Testis (tissue), 2 donors: ENCODE data around the gene TMEM120B.

Experiments
- POLR2A ChIP-seq: fragments of 450-650 bp; IDR thresholded peaks from one replicate; pipeline ENCODE4 v1.6.1; 2017; ENCODE audit warnings: antibody characterized with exemption, mild to moderate bottlenecking, moderate library complexity
- TF ChIP-seq, protein P1 (sequence below), 3 experiments: fragments of 450-650 bp in 2 of 3; fragments of 200-600 bp in 1 of 3; sonication (generic) in 1 of 3; IDR thresholded peaks; one replicate each; pipeline ENCODE4 v1.5.1; 2016 to 2019; ENCODE audit warnings: antibody characterized with exemption in 3 of 3, mild to moderate bottlenecking in 2 of 3, moderate library complexity in 1 of 3

DNA sequence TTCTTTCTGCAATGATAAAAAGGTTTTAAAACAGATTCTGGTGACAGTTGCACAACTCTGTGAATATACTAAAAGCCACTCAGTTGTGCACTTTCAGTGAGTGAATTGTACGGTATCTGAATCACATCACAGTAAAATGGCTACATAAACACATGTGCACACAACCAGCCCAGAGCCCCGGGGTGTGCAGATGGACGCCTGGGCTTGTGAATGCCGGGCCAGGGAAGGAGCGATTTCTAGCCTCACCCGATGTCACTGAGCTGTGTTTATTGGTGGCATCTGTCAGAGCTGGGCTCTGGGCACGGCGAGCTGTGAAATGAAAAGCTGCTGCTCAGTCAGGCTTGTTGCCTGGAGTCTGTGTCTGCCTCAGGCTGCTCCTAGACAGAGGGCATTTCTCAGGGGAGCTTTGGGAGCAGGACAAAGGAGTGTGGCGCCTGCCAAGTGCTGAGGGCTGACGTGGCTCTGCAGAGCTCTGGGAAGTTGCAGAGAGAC, 55.0 kb downstream of the TMEM120B start:
- TF ChIP-seq, protein P1, sequence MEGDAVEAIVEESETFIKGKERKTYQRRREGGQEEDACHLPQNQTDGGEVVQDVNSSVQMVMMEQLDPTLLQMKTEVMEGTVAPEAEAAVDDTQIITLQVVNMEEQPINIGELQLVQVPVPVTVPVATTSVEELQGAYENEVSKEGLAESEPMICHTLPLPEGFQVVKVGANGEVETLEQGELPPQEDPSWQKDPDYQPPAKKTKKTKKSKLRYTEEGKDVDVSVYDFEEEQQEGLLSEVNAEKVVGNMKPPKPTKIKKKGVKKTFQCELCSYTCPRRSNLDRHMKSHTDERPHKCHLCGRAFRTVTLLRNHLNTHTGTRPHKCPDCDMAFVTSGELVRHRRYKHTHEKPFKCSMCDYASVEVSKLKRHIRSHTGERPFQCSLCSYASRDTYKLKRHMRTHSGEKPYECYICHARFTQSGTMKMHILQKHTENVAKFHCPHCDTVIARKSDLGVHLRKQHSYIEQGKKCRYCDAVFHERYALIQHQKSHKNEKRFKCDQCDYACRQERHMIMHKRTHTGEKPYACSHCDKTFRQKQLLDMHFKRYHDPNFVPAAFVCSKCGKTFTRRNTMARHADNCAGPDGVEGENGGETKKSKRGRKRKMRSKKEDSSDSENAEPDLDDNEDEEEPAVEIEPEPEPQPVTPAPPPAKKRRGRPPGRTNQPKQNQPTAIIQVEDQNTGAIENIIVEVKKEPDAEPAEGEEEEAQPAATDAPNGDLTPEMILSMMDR (IDR thresholded peaks at IDR 0.05) = no peak
- TF ChIP-seq POLR2A = no peak
